ENCODE measurements around the gene STAM2. TPM values are rescaled to one million over a fixed set of nuclear protein-coding genes. Genes with fewer than 3 reads are reported as not detected.
"Not testable (repeated sequence)": the region's sequence is repeated elsewhere in the genome, so short reads cannot be mapped to it uniquely, and the experiment has no call there.

STAM2 gene
- total RNA-seq, 1 experiment from 2014 or later: 27.3 TPM

DNA sequence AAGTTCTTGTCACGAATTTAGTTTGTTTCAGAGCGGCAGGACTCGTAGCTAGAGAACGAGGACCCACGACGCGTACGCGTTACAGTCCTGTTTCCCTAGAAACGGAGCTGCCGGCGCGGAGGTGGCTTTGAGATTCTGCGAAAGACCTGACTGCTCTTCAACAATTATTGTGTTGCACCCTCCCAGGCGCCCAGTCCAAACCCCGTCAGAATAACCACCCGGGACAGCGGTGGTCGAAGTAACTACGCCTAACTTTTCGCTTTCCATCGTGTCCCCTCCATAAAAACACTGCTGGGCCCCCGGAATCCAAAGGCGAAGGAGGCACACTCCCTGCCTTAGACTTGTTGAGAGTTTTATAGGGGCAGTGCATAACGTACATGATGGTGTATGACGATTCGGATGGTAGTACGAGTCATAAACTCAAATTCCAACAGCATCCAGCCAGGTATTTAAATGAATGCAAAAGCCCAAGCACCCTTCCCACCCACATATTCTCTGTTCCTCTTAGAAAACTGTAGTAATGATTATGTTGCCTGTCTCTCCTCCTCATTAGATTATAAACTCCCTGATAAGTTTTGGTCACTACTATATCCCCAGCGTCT, 651 bp upstream of the STAM2 start:
- DNase-seq (ENCODE audit: low read depth, low spot score): no peak
- in situ Hi-C loops (cut with HindIII; ENCODE audit: low pct_unique_long_range_greater_than_20kb, low sequenced_read_pairs): no loop called here

DNA sequence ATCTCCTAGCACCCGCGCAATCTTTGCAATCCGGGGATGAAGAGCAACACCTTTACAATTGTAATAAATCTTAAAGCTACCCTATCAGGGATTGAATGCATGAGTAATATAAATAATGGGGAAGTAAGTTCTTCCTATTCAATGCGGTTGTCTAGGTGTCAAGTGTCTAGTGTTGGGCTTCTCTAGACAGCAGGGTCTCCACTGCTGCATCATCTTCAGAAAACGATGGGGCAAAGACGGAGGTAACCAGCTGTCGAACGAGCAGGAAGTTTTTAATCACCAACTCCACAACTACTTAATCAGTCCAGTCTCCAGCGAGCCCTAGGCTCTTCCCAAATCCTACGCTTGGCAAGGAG, 573 bp downstream of the STAM2 start:
- in situ Hi-C loops (cut with HindIII; ENCODE audit: low pct_unique_long_range_greater_than_20kb, low sequenced_read_pairs): no loop called here

DNA sequence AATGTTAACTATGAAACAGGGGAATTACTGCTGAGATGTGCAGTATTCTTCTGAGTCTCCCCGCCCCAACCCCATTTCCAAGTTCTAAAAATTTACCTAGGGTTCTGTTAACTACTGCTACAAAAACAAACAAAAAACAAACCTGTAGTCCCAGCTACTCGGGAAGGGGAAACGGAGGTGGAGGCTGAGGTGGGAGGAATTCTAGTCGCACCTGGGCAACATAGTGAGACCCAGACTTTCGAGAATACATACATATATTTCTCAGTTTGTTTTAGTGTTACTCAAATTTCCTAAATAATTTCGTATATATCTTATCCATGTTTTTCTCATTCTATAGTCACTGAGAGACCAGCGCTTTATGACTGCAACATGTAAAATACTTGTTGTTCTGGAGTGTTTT, 989 bp downstream of the STAM2 start:
- no peak for DNase-seq (ENCODE audit: low read depth, low spot score)
- in situ Hi-C loops (cut with HindIII; ENCODE audit: low pct_unique_long_range_greater_than_20kb, low sequenced_read_pairs): no loop called here

More for the DNA sequence above, 573 bp downstream of the STAM2 start:
- DNase-seq (ENCODE audit: low read depth, low spot score): no peak

DNA sequence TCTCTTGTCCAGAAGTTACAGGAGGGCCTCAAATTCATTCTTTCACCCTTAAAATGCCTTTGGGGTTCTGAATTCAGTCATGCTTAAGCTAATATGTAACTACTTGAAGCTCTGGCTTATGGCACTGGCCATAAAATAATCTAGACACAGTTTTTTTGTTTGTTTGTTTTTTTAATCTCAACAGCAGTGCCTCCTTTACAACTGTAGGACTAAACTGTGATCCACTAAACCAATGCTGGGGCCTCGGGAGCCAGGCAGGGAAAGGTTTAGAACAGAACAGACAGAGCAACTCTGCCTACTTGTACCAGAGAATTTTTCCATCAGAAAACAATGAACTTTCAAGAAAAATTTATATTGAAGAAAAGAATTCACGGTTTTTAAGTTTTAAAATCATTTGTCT, 1.7 kb downstream of the STAM2 start:
- in situ Hi-C loops (cut with HindIII; ENCODE audit: low pct_unique_long_range_greater_than_20kb, low sequenced_read_pairs): no loop called here
- DNase-seq (ENCODE audit: low read depth, low spot score): no peak

DNA sequence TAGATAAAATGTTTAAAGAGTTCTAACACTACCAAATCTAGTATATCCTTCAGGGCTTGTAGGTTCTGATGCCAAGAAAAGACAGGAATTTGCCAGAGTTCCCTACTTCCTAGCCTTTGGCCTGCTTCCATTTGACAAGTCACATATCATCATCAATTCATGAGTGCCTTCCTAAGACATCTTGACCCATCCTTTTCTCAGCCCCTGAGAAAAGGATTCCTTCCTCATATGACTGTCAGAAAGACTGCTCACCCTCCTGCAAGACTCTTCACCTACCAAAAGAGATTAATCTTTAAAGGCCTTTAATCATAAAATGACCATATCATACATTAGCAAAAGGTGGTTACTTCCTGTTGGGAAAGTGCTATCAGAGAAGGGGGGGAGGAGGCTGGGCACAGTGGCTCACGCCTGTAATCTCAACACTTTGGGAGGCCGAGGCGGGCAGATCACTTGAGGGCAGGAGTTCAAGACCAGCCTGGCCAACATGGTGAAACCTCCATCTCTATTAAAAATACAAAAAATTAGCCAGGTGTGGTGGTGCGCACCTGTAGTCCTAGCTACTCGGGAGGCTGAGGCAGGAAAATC, 3.3 kb downstream of the STAM2 start:
- in situ Hi-C loops (cut with HindIII; ENCODE audit: low pct_unique_long_range_greater_than_20kb, low sequenced_read_pairs); DNase-seq (ENCODE audit: low read depth, low spot score): not testable (repeated sequence)

DNA sequence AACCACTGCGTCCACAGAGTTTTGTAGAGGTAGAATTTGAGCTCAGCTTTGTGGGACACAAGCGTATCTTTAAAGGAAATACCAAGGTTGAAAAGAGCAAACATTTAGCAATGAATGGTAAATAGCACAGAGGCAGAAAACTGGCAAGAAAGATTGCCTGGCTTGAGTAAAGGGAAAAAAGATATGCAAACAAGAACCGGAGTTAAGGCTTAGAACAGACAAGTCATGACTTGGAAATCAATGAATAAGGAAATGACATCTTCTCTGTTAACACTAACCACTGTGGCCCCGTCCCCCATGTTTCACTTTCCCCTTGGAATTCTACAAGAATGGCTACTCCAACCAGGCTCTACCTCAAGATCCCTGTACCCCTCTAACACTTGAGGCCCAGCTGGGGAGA, 3.8 kb downstream of the STAM2 start:
- in situ Hi-C loops (cut with HindIII; ENCODE audit: low pct_unique_long_range_greater_than_20kb, low sequenced_read_pairs): no loop called here
- no peak for DNase-seq (ENCODE audit: low read depth, low spot score)

DNA sequence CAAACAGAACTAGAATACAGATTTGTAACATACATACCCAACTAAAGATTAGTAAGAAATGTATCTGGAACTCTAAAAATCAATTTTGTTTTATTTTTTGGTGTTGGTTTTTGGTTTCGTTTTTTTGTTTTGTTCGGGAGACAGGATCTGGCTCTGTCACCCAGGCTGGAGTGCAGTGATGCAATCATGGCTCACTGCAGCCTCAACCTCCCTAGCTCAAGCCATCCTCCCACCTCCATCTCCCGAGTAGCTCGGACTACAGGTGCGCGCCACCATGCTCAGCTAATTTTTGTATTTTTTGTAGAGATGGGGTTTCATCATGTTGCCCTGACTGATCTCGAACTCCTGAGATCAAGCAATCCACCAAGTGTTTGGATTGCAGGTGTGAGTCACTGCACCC, 6.4 kb downstream of the STAM2 start:
- in situ Hi-C loops (cut with HindIII; ENCODE audit: low pct_unique_long_range_greater_than_20kb, low sequenced_read_pairs); DNase-seq (ENCODE audit: low read depth, low spot score): not testable (repeated sequence)

DNA sequence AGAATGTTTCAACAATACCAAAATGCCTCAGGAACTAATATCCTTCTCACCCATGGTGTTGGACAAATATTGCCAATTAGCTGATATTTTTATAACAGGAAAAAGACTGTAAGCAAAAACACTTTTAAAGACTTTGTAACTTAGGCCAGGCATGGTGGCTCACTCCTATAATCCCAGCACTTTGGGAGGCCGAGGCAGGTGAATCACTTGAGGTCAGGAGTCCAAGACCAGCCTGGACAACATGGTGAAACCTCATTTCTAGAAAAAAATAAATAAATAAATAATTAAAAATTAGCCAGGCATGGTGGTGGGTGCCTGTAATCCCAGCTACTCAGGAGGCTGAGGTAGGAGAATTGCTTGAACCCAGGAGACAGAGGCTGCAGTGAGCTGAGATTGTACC, 8.1 kb downstream of the STAM2 start:
- DNase-seq (ENCODE audit: low read depth, low spot score); in situ Hi-C loops (cut with HindIII; ENCODE audit: low pct_unique_long_range_greater_than_20kb, low sequenced_read_pairs): not testable (repeated sequence)

DNA sequence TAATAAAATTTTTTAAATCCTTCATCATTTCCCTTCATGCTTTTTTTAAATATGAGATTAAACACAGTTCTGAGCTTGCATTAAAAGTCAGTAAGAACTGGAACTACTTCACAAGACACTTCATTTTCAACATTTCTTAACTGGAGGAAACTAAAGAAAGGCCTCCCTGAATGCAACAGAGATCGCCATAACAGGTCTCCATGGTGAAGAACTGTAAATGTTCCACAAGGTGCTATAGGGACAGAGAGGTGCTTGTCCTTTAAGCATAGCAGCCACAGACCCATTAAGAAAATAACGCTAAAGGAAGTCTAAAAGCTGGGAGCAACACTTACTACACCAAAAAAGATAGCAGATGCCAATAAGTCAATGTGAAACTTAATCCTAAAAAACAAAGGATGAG, 8.5 kb downstream of the STAM2 start:
- in situ Hi-C loops (cut with HindIII; ENCODE audit: low pct_unique_long_range_greater_than_20kb, low sequenced_read_pairs): no loop called here
- DNase-seq (ENCODE audit: low read depth, low spot score): no peak

DNA sequence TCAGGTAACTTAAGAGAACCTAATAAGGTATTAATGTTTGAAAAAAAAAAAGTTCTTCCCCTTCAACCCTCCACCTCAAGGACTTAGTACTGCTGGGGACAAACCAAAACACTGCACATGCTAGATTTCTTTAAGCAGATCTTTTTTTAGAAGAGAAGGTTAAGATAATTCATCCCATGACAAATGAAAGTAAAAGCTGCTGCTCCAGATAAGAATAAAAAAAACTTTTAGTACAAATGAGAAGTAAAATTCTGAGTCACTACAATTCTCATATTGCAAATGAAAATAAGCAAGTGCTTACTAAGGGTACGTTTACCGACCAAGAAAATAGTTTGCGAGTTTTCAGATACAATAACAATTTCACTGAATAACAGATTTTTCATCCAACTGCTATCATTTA, 8.9 kb downstream of the STAM2 start:
- DNase-seq (ENCODE audit: low read depth, low spot score): no peak
- in situ Hi-C loops (cut with HindIII; ENCODE audit: low pct_unique_long_range_greater_than_20kb, low sequenced_read_pairs): no loop called here

DNA sequence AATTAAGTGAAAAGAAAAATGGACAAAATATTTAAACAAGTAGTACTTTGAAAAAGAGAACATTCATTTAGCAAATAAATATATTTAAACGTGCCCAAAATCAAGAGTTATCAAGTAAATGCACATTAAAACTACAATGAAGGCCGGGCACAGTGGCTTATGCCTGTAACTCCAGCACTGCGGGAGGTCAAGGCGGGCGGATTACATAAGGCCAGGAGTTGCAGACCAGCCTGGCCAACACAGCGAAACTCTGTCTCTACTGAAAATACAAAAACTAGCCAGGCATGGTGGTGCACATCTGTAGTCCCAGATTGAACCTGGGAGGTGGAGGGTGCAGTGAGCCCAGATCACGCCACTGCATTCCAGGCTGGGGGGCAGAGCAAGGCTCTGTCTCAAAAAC, 9.8 kb downstream of the STAM2 start:
- DNase-seq (ENCODE audit: low read depth, low spot score): no peak
- in situ Hi-C loops (cut with HindIII; ENCODE audit: low pct_unique_long_range_greater_than_20kb, low sequenced_read_pairs): no loop called here

DNA sequence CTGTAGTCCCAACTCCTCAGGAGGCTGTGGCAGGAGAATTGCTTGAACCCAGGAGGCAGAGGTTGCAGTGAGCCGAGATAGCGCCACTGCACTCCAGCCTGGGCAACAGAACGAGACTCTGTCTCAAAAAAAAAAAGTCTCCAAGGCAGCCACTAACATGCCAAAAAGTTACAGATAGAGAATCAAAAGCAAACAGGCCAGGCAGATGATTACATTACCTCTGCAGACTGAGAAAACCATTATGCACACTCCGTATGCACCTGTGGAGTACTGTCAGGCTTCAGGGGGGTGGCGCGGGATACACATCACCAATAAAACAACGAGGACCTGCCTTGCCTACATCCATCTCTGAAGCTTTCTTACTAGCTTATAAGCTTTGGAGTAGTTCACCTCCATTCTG, 10.3 kb downstream of the STAM2 start:
- no peak for DNase-seq (ENCODE audit: low read depth, low spot score)
- in situ Hi-C loops (cut with HindIII; ENCODE audit: low pct_unique_long_range_greater_than_20kb, low sequenced_read_pairs): no loop called here

DNA sequence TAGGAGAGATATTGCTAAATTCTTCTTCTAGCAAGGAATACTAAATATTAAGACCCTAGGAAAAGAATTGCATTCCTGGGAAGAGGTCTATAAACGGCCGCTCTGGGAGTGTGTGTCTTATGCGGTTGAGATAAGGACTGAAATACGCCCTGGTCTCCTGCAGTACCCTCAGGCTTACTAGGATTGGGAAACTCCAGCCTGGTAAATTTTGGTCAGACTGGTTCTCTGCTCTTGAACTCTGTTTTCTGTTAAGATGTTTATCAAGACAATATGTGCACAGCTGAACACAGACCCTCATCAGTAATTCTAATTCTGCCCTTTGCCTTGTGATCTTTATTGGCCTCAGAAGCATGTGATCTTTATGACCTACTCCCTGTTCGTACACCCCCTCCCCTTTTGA, 11.9 kb downstream of the STAM2 start:
- in situ Hi-C loops (cut with HindIII; ENCODE audit: low pct_unique_long_range_greater_than_20kb, low sequenced_read_pairs); DNase-seq (ENCODE audit: low read depth, low spot score): not testable (repeated sequence)

DNA sequence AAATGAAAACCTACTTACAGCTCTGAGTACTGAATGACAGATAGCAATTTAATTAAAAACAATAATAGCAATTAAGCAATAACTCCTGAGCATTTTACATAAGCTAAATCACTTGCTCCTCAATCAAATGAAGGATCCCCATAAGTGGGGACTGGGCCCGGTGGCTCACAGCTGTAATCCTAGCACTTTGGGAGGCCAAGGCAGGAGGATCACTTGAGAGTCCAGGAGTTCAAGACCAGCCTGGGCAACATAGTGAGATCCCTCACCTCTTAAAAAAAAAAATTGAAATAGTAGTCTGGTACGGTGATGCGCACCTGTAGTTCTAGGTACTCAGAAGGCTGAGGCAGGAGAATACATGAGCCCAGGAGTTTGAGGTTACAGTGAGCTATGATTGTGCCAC, 13.4 kb downstream of the STAM2 start:
- no peak for DNase-seq (ENCODE audit: low read depth, low spot score)
- in situ Hi-C loops (cut with HindIII; ENCODE audit: low pct_unique_long_range_greater_than_20kb, low sequenced_read_pairs): no loop called here

DNA sequence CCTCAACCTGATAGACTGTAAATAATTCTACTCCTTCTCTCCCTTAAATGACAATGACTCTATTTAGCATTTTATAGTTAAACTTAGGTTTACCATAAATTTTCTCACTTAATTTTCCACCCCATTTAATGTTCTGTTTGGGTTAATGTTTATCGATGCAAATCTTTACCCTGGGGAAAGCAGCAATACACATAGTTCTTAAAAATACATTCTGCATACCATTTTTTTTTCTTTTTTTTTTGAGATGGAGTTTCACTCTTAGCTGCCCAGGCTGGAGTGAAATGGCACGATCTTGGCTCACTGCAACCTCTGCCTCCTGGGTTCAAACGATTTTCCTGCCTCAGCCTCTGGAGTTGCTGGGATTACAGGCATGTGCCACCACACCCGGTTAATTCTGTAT, 14.0 kb downstream of the STAM2 start:
- DNase-seq (ENCODE audit: low read depth, low spot score): no peak
- in situ Hi-C loops (cut with HindIII; ENCODE audit: low pct_unique_long_range_greater_than_20kb, low sequenced_read_pairs): no loop called here

DNA sequence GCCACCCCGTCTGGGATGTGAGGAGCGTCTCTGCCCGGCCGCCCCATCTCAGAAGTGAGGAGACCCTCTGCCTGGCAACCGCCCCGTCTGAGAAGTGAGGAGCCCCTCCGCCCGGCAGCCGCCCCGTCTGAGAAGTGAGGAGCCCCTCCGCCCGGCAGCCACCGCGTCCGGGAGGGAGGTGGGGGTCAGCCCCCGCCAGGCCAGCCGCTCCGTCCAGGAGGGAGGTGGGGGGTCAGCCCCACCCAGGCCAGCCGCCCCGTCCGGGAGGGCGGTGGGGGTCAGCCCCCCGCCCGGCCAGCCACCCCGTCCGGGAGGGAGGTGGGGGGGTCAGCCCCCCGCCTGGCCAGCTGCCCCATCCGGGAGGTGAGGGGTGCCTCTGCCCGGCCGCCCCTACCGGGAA, 15.2 kb downstream of the STAM2 start:
- DNase-seq (ENCODE audit: low read depth, low spot score); in situ Hi-C loops (cut with HindIII; ENCODE audit: low pct_unique_long_range_greater_than_20kb, low sequenced_read_pairs): not testable (repeated sequence)

DNA sequence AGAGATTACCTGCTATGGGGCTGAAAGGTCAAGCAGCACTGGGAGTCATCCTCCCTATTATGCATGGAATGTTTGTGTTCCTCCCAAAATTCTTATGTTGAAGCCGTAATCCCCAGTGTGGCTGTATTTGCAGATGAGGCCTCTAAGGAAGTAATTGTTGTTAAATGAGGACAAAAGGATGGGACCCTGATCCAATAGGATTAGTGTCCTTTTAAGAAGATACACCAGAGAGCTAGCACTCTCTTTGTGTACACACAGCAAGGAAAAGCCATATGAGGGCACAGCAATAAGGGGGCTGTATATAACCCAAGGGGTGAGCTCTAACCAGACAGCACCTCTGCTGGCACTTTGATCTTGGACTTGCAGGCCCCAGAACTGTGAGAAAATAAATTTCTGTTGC, 18.3 kb downstream of the STAM2 start:
- no peak for DNase-seq (ENCODE audit: low read depth, low spot score)
- in situ Hi-C loops (cut with HindIII; ENCODE audit: low pct_unique_long_range_greater_than_20kb, low sequenced_read_pairs): no loop called here

DNA sequence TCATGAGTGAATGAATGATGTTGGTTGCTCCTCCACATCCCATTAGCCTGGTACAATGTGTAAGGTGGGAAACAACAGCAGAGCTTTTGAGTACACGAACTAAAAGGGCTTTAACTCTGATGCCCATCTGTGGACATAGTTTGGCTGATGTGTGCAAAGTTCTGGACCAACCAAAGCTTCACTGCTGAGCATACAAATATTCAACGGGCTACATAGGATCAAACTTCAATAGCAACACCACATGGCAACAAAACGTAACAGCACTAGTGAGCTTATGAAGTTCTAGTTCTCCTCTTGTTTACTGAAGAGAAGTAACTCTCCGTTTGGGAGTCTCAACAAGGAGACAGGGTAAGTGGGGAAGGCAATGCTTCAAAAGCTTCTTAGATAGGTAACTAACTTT, 20.4 kb downstream of the STAM2 start:
- peak; percentile 59 for DNase-seq (ENCODE audit: low read depth, low spot score)
- in situ Hi-C loops (cut with HindIII; ENCODE audit: low pct_unique_long_range_greater_than_20kb, low sequenced_read_pairs): no loop called here

DNA sequence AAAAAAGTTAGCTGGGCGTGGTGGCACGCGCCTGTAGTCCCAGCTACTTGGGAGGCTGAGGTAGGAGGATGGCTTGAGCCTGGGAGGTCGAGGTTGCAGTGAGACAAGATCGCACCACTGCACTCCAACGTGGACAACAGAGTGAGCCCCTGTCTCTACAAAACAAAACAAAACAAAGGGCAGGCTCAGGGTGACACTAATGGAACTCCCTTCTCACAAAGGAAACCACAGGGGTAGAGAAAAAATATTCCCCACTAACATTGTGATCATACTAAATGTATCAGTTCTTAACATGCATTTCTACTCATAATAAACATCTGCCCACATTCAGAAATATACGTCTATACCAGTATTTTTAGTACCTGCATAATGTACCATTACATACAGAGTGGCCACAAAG, 21.1 kb downstream of the STAM2 start:
- in situ Hi-C loops (cut with HindIII; ENCODE audit: low pct_unique_long_range_greater_than_20kb, low sequenced_read_pairs): no loop called here
- DNase-seq (ENCODE audit: low read depth, low spot score): no peak

Measured in SK-MEL-5 (cell line).